IMR-90 (cell line): ENCODE results near the gene CDH3. TPM values are rescaled to one million over a fixed set of nuclear protein-coding genes. Genes with fewer than 3 reads are reported as not detected.

Source experiments
- ATAC-seq: fragments of 200-7000 bp; cut with Tn5 transposase; 2 replicates; pipeline ENCODE4 v1.9.1; 2020; ENCODE audit warnings: low read depth, mild to moderate bottlenecking, moderate library complexity
- BruUV-seq: library from RNA; stranded (reverse); fragments of 400-500 nt; replicated peaks from 2 replicates; lab custom pipeline; 2021; lab: Mats Ljungman, UMichigan
- CTCF ChIA-PET: fragments of 300-600 bp; formaldehyde crosslinking; extraction: SDS; loops from one replicate; lab custom pipeline; 2021; ENCODE audit warnings: antibody characterized with exemption; lab: Yijun Ruan, JAX
- POLR2A ChIA-PET: fragments of 300-600 bp; sonication (Branson Sonifier 250); formaldehyde crosslinking; loops from one replicate; lab custom pipeline; 2022; ENCODE audit warnings: antibody characterized with exemption; ENCODE audit not compliant: unreplicated experiment; lab: Charles Lee
- DNase-seq: peaks from one replicate; pipeline ENCODE4 v3.0.0; 2013
- H2AFZ ChIP-seq: replicated peaks from 2 replicates; pipeline ENCODE3; 2013; ENCODE audit warnings: low read length, mild to moderate bottlenecking; ENCODE audit not compliant: poor library complexity
- H2AK5ac ChIP-seq: 2 replicates; pipeline ENCODE4 v1.6.1; 2013; ENCODE audit warnings: low read depth, low read length, inconsistent platforms
- H2AK9ac ChIP-seq: replicated peaks from 2 replicates; pipeline ENCODE3; 2013; ENCODE audit warnings: mild to moderate bottlenecking, low read depth, low read length, moderate library complexity; ENCODE audit not compliant: poor library complexity
- H2BK120ac ChIP-seq: 2 replicates; pipeline ENCODE4 v1.6.1; 2013; ENCODE audit warnings: low read depth, low read length, inconsistent platforms
- H2BK15ac ChIP-seq: 3 replicates; pipeline ENCODE4 v1.6.1; 2013; ENCODE audit warnings: low read depth, low read length, inconsistent platforms
- H2BK20ac ChIP-seq: 2 replicates; pipeline ENCODE4 v1.6.1; 2013; ENCODE audit warnings: low read depth, mild to moderate bottlenecking, inconsistent platforms, low read length, moderate library complexity
- H2BK5ac ChIP-seq: 2 replicates; pipeline ENCODE4 v1.6.1; 2013; ENCODE audit warnings: mild to moderate bottlenecking, low read depth, low read length, inconsistent platforms; ENCODE audit not compliant: poor library complexity, severe bottlenecking
- H3K14ac ChIP-seq: replicated peaks from 2 replicates; pipeline ENCODE4 v1.6.1; 2013; ENCODE audit warnings: low read depth, low read length, inconsistent platforms
- H3K18ac ChIP-seq: 2 replicates; pipeline ENCODE4 v1.6.1; 2013; ENCODE audit warnings: low read depth, low read length, control low read depth
- H3K23ac ChIP-seq: 2 replicates; pipeline ENCODE4 v1.6.1; 2013; ENCODE audit warnings: low read depth, low read length, inconsistent platforms
- H3K27ac ChIP-seq: 2 replicates; pipeline ENCODE4 v1.5.1; 2013; ENCODE audit warnings: mild to moderate bottlenecking, control low read depth, low read length; ENCODE audit not compliant: insufficient read depth
- H3K27me3 ChIP-seq: 2 replicates; pipeline ENCODE4 v1.6.1; 2013; ENCODE audit warnings: low read length; ENCODE audit not compliant: control insufficient read depth, insufficient read depth
- H3K36me3 ChIP-seq: 2 replicates; pipeline ENCODE4 v1.6.1; 2013; ENCODE audit warnings: low read length, mixed read lengths; ENCODE audit not compliant: control insufficient read depth, insufficient read depth
- H3K4ac ChIP-seq: 2 replicates; pipeline ENCODE4 v1.6.1; 2013; ENCODE audit warnings: low read depth, low read length, inconsistent platforms
- H3K4me1 ChIP-seq: 2 replicates; pipeline ENCODE4 v1.6.1; 2013; ENCODE audit warnings: low read length, mixed read lengths; ENCODE audit not compliant: control insufficient read depth, insufficient read depth
- H3K4me2 ChIP-seq: 2 replicates; pipeline ENCODE4 v1.6.1; 2013; ENCODE audit warnings: low read depth, mild to moderate bottlenecking, control low read depth, low read length, moderate library complexity
- H3K4me3 ChIP-seq: 2 replicates; pipeline ENCODE4 v1.5.1; 2013; ENCODE audit warnings: low read depth, mild to moderate bottlenecking, control low read depth, low read length, moderate library complexity; ENCODE audit not compliant: insufficient read depth
- H3K56ac ChIP-seq: 2 replicates; pipeline ENCODE4 v1.6.1; 2013; ENCODE audit warnings: low read length, inconsistent platforms; ENCODE audit not compliant: insufficient read depth; ENCODE audit errors: extremely low read depth
- H3K79me1 ChIP-seq, 2 experiments: 2 replicates each; pipeline ENCODE4 v1.6.1; 2013; ENCODE audit warnings: low read length in 2 of 2, inconsistent platforms in 1 of 2, low read depth in 1 of 2
- H3K9ac ChIP-seq: 2 replicates; pipeline ENCODE4 v1.6.1; 2013; ENCODE audit warnings: low read depth, low read length, control low read depth
- H3K9me1 ChIP-seq: 2 replicates; pipeline ENCODE4 v1.6.1; 2013; ENCODE audit warnings: low read length, inconsistent platforms; ENCODE audit not compliant: insufficient read depth
- H3K9me3 ChIP-seq: 2 replicates; pipeline ENCODE4 v1.6.1; 2013; ENCODE audit warnings: low read length; ENCODE audit not compliant: control insufficient read depth, insufficient read depth
- H4K20me1 ChIP-seq: 2 replicates; pipeline ENCODE4 v1.6.1; 2013; ENCODE audit warnings: low read length, inconsistent platforms; ENCODE audit not compliant: insufficient read depth
- H4K5ac ChIP-seq: 2 replicates; pipeline ENCODE4 v1.6.1; 2013; ENCODE audit warnings: mild to moderate bottlenecking, low read depth, low read length, control low read depth
- H4K8ac ChIP-seq, 2 experiments: 2 replicates each; pipeline ENCODE4 v1.6.1; 2013; ENCODE audit warnings: low read depth in 2 of 2, low read length in 2 of 2, control low read depth in 1 of 2, inconsistent platforms in 1 of 2
- H4K91ac ChIP-seq: 2 replicates; pipeline ENCODE4 v1.6.1; 2013; ENCODE audit warnings: low read depth, low read length, inconsistent platforms; ENCODE audit not compliant: insufficient read depth
- CTCF ChIP-seq: conservative IDR thresholded peaks from 2 replicates; pipeline ENCODE4 v1.5.1; 2012; ENCODE audit warnings: mild to moderate bottlenecking, low read depth, low read length, improper control_type of control experiment
- MAZ ChIP-seq: IDR thresholded peaks from 2 replicates; pipeline ENCODE4 v1.6.1; 2012; ENCODE audit warnings: low read depth, mild to moderate bottlenecking, low read length, improper control_type of control experiment, moderate library complexity, borderline replicate concordance
- MXI1 ChIP-seq: IDR thresholded peaks from 2 replicates; pipeline ENCODE4 v1.6.1; 2012; ENCODE audit warnings: low read depth, mild to moderate bottlenecking, low read length, moderate library complexity, borderline replicate concordance
- NFE2L2 ChIP-seq: fragments of 150-350 bp; IDR thresholded peaks from 2 replicates; pipeline ENCODE4 v1.6.1; 2016; ENCODE audit warnings: low read depth, mild to moderate bottlenecking, low read length
- POLR2A ChIP-seq: IDR thresholded peaks from 2 replicates; pipeline ENCODE4 v1.6.1; 2012; ENCODE audit warnings: mild to moderate bottlenecking, low read depth, low read length
- RCOR1 ChIP-seq: IDR thresholded peaks from 2 replicates; pipeline ENCODE4 v1.6.1; 2012; ENCODE audit warnings: mild to moderate bottlenecking, low read length, improper control_type of control experiment; ENCODE audit not compliant: insufficient replicate concordance
- RFX5 ChIP-seq: IDR thresholded peaks from 2 replicates; pipeline ENCODE4 v1.8.0; 2012; ENCODE audit warnings: low read depth, mild to moderate bottlenecking, low read length, moderate library complexity
- SMC3 ChIP-seq: fragments of 150-350 bp; IDR thresholded peaks from 2 replicates; pipeline ENCODE4 v1.6.1; 2016; ENCODE audit warnings: low read depth, mild to moderate bottlenecking, antibody characterized with exemption, low read length, moderate library complexity
- USF2 ChIP-seq: fragments of 150-350 bp; IDR thresholded peaks from 2 replicates; pipeline ENCODE4 v1.6.1; 2017; ENCODE audit warnings: mild to moderate bottlenecking, antibody characterized with exemption, low read length, low read depth
- WGBS, 2 experiments: methylation state at CpG; one replicate each; pipeline versions ENCODE4 v1.1.5 to v1.1.7; 2013; ENCODE audit warnings: missing lambda C conversion rate in 2 of 2; ENCODE audit not compliant: insufficient read length in 1 of 2; ENCODE audit errors: extremely low coverage in 2 of 2; 5-methylcytosine and 5-hydroxymethylcytosine counted together
- dilution Hi-C: fragments of 300-500 bp; cut with HindIII; formaldehyde crosslinking; loops from one replicate; pipeline ENCODE4 v1.14.3; 2018; ENCODE audit warnings: low sequenced_read_pairs; ENCODE audit not compliant: unreplicated experiment
- in situ Hi-C: fragments of 300-500 bp; cut with MboI; formaldehyde crosslinking; loops from 3 replicates; pipeline ENCODE4 v1.14.3; 2019; ENCODE audit warnings: low sequenced_read_pairs, inconsistent platforms, mixed read lengths
- intact Hi-C: fragments of 100-400 bp; cut with micrococcal nuclease; formaldehyde crosslinking; loops from 2 replicates; pipeline ENCODE4 v1.10.0; 2022
- polyA plus RNA-seq, 3 experiments: library from polyadenylated mRNA; depleted of rRNA; stranded (reverse); fragments of >200 nt; gene quantifications; 2 replicates each; pipeline ENCODE4 v1.2.3, GENCODE V29; 2012; ENCODE audit warnings: low replicate concordance in 1 of 3
- total RNA-seq: library from RNA; depleted of rRNA; stranded (reverse); fragments of >200 nt; gene quantifications from 2 replicates; pipeline ENCODE4 v1.2.3, GENCODE V29; 2012

CDH3 gene
- total and polyA plus RNA-seq, 2 of the 4 experiments (the other 2 are of a cell fraction): not detected

- Histone ChIP-seq H3K4me2 (no peak overlapping the region), H4K20me1 (no peaks in the 10 kb centered on the region)
- POLR2A ChIA-PET: no interaction called here
Measured at GRCh38 chr16:68737730-68738629, 92.9 kb downstream of the CDH3 start.

More at GRCh38 chr16:68737730-68738629, 92.9 kb downstream of the CDH3 start:
- Histone ChIP-seq H4K8ac (no peak overlapping the region), H3K4me3 (no peak overlapping the region), H2AFZ (no peak overlapping the region), H3K36me3 (no peaks in the 10 kb centered on the region), H3K4me1 (no peaks in the 10 kb centered on the region), H4K91ac (no peak overlapping the region), H3K27me3 (peaks cover 45% of the 10 kb centered on the region), H3K23ac (no peak overlapping the region), H3K56ac (no peak overlapping the region), H3K4ac (no peak overlapping the region), H3K14ac (no peak overlapping the region), H3K9ac (no peak overlapping the region), H2AK9ac (no peak overlapping the region), H4K5ac (no peak overlapping the region), H2BK15ac (no peak overlapping the region), H2BK20ac (no peak overlapping the region), H2AK5ac (no peak overlapping the region), H2BK5ac (no peak overlapping the region), H3K18ac (no peak overlapping the region), H3K9me1 (no peaks in the 10 kb centered on the region), H3K79me1 (no peaks in the 10 kb centered on the region), H2BK120ac (no peak overlapping the region), H3K27ac (no peak overlapping the region), H3K9me3 (peaks cover 4% of the 10 kb centered on the region; the same call in 1 of the 2 replicates)
- TF ChIP-seq CTCF (no peak), MXI1 (no peak), SMC3 (no peak), RFX5 (no peak), NFE2L2 (no peak), MAZ (no peak), RCOR1 (no peak), USF2 (no peak), POLR2A (no peak)
- BruUV-seq: no TSS peak
- no CpG with 5 or more reads among the region's 58 CpGs for WGBS, 2 experiments
- in situ Hi-C loops (no loop called here), dilution Hi-C loops (no loop called here), intact Hi-C loops (no loop called here)
- DNase-seq: no peak
- CTCF ChIA-PET: no interaction called here
- ATAC-seq: no peak
